ENCODE measurements around the gene MICU1. TPM values are rescaled to one million over a fixed set of nuclear protein-coding genes. Genes with fewer than 3 reads are reported as not detected.

The MICU1 gene
- total RNA-seq, 6 donors from 2014 or later: 26.9 to 62.9 (median 47.6) TPM

DNA sequence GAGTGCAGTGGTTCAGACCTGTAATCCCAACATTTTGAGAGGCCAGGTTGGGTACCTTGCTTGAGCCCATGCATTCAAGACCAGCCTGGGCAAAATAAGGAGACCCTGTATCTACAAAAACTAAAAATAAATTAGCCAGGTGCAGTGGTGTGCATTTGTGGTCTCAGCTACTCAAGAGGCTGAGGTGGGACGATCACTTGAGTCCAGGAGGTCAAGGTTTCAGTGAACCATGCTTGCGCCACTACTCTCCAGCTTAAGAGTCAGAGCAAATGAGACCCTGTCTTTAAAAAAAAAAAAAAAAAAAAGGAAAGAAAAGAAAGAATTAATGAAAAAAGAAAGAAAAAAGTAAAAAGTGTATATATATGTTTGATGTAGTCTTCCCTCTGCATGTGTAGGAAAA, 24.7 kb downstream of the MICU1 start:
- WGBS, 2 donors: 91 to 96% methylated on average over 2 of the region's 2 CpGs
- peaks cover 0 to 2% (median 0%) of the 10 kb centered on the region in 4 donors for H3K36me3 ChIP-seq
- no peak overlapping the region for H3K27ac ChIP-seq
- H3K4me1 ChIP-seq: peaks cover 0 to 4% (median 0%) of the 10 kb centered on the region in 4 donors
- ATAC-seq (ENCODE audit: low FRiP score in 2 of 2) (no peak), DNase-seq (no peak)
- no peak overlapping the region for H3K4me3 ChIP-seq
- no peaks in the 10 kb centered on the region for H3K9me3 ChIP-seq
- no peaks in the 10 kb centered on the region for H3K27me3 ChIP-seq
- TF ChIP-seq EP300 (IDR thresholded peaks at IDR 0.05) (no peak), POLR2A (IDR thresholded peaks at IDR 0.05) (no peak), POLR2AphosphoS5 (IDR thresholded peaks at IDR 0.05) (no peak)
- TF ChIP-seq, protein P1, sequence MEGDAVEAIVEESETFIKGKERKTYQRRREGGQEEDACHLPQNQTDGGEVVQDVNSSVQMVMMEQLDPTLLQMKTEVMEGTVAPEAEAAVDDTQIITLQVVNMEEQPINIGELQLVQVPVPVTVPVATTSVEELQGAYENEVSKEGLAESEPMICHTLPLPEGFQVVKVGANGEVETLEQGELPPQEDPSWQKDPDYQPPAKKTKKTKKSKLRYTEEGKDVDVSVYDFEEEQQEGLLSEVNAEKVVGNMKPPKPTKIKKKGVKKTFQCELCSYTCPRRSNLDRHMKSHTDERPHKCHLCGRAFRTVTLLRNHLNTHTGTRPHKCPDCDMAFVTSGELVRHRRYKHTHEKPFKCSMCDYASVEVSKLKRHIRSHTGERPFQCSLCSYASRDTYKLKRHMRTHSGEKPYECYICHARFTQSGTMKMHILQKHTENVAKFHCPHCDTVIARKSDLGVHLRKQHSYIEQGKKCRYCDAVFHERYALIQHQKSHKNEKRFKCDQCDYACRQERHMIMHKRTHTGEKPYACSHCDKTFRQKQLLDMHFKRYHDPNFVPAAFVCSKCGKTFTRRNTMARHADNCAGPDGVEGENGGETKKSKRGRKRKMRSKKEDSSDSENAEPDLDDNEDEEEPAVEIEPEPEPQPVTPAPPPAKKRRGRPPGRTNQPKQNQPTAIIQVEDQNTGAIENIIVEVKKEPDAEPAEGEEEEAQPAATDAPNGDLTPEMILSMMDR (IDR thresholded peaks at IDR 0.05): no peak

DNA sequence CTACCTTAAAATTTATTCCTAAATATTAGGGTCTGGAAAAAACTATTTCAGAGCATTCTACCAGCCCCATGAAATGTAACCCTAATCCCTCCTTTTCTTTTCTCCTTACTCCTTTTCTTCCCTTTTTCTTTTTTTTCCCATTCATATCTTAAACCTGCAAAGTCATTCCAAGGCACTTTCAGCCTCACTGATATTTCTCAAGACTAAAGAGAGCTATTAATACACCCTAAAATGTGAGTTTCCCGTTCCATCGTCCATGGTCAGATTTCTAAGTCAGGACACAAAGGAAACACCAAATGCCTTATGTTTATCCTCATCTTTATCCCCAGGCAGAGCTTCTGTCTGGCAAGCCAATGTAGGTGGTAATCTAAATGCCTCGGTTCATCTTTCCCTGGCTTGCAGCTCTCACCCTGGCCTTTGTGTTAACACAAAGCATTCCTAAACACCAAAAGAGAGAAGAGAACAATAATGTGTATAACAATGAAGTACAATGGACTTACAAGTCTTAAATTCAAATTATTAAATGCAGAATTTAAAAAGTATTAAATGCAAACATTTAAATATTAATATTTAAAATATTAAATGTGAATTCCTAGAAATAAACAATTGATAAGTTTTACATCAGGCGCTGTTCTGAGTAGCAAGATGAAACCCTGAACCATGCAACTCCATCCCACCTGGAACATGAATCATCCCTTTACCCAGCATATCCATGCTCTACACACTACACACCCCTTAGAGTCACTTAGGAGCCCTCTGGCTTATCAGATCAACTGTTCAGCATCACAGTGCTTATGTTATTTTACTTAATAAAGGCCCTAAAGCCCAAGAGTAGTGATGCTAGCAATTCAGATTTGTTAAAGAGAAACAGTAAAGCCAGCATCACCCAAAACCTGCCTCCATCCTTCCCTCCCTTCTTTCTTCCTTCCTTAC, 26.8 kb downstream of the MICU1 start:
- H3K4me3 ChIP-seq: no peak overlapping the region
- H3K9me3 ChIP-seq: no peaks in the 10 kb centered on the region
- H3K27ac ChIP-seq: no peak overlapping the region
- no peaks in the 10 kb centered on the region for H3K27me3 ChIP-seq
- DNase-seq (no peak), ATAC-seq (ENCODE audit: low FRiP score in 2 of 2) (no peak)
- peaks cover 0 to 2% (median 0%) of the 10 kb centered on the region in 4 donors for H3K36me3 ChIP-seq
- peaks cover 0 to 5% (median 2%) of the 10 kb centered on the region in 4 donors for H3K4me1 ChIP-seq
- WGBS, 2 donors: 78 to 79% methylated on average over 4 of the region's 4 CpGs
- TF ChIP-seq POLR2A (IDR thresholded peaks at IDR 0.05): no peak
- no peak for TF ChIP-seq EP300 (IDR thresholded peaks at IDR 0.05)
- TF ChIP-seq, protein P1 (IDR thresholded peaks at IDR 0.05): no peak
- TF ChIP-seq POLR2AphosphoS5 (IDR thresholded peaks at IDR 0.05): no peak

DNA sequence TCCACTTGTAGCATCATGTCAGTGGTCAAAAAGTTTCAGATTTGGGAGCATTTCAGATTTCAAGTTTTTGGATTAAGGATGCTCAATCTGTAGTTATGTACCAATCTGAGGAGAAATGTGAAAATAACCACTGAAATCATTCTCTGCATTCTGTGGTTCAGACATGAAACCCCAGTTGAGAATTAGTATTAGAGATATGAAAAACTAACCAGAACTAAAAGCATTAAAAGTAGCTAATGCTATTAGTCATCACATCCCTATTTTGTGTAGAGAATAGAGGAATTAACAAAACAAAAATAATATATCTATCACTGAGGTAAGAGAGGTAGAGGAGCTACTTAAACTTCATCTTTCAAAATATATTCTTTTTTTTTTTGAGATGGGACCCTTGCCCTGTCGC, 28.0 kb downstream of the MICU1 start:
- no peaks in the 10 kb centered on the region for H3K27me3 ChIP-seq

DNA sequence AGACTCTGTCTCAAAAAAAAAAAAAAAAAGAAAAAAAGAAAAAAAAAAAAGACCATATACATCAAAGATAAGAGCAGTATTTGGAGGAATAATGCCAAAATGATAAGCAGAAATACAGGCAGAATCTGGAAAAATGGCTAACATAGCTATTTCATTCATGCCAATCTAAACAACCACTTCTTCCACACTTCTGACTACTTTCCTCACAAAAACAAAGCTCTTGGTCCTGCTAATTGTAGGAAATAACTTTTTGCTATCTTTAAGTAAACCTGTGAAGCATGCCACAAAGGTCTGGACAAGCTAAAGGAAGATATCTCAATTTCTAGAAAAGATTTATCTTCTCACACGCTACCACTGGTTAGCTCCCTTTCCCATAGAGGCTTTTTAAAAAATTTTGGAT, 30.4 kb downstream of the MICU1 start:
- H3K4me3 ChIP-seq: no peak overlapping the region
- H3K27ac ChIP-seq: no peak overlapping the region
- TF ChIP-seq POLR2AphosphoS5 (IDR thresholded peaks at IDR 0.05) (no peak), EP300 (IDR thresholded peaks at IDR 0.05) (no peak), POLR2A (IDR thresholded peaks at IDR 0.05) (no peak)
- TF ChIP-seq, protein P1 (IDR thresholded peaks at IDR 0.05): no peak
- H3K4me1 ChIP-seq: peaks cover 0 to 8% (median 4%) of the 10 kb centered on the region in 4 donors
- no peak for DNase-seq
- no peak for ATAC-seq (ENCODE audit: low FRiP score in 2 of 2)
- no peaks in the 10 kb centered on the region for H3K36me3 ChIP-seq
- no peaks in the 10 kb centered on the region for H3K9me3 ChIP-seq
- 84 to 87% methylated on average over 1 of the region's 1 CpG for WGBS, 2 donors
- no peaks in the 10 kb centered on the region for H3K27me3 ChIP-seq

More for the DNA sequence above, 28.0 kb downstream of the MICU1 start:
- TF ChIP-seq POLR2AphosphoS5 (IDR thresholded peaks at IDR 0.05): no peak
- no peak for TF ChIP-seq EP300 (IDR thresholded peaks at IDR 0.05)
- TF ChIP-seq, protein P1 (IDR thresholded peaks at IDR 0.05): no peak
- no peak for TF ChIP-seq POLR2A (IDR thresholded peaks at IDR 0.05)
- Histone ChIP-seq H3K9me3 (no peaks in the 10 kb centered on the region), H3K4me1 (peaks cover 0 to 8% (median 4%) of the 10 kb centered on the region in 4 donors), H3K27ac (no peak overlapping the region), H3K36me3 (peaks cover 0 to 2% (median 0%) of the 10 kb centered on the region in 4 donors), H3K4me3 (no peak overlapping the region)
- no peak for DNase-seq
- WGBS, 2 donors: 96% methylated on average over 1 of the region's 1 CpG
- ATAC-seq (ENCODE audit: low FRiP score in 2 of 2): no peak

Measured in upper lobe of left lung (tissue), 6 donors.